DMS153 (cell line): ENCODE data around the gene METTL16.

ENCODE experiments used
- DNase-seq: peaks from one replicate; lab custom pipeline; 2025; lab: John Stamatoyannopoulos, UW

Gene METTL16

GRCh38 chr17:2414446-2415064, 97.1 kb downstream of the METTL16 start:
- no peak for DNase-seq

GRCh38 chr17:2412561-2413021, 99.1 kb downstream of the METTL16 start:
- no peak for DNase-seq

GRCh38 chr17:2410951-2411350, 100.7 kb downstream of the METTL16 start:
- no peak for DNase-seq

- no peak for DNase-seq
Observed at GRCh38 chr17:2406903-2407790, 104.5 kb downstream of the METTL16 start.

GRCh38 chr17:2406271-2406902, 105.3 kb downstream of the METTL16 start:
- no peak for DNase-seq

- DNase-seq, result no peak
Observed at GRCh38 chr17:2405247-2405926, 106.3 kb downstream of the METTL16 start.

GRCh38 chr17:2403044-2403443, 108.6 kb downstream of the METTL16 start:
- no peak for DNase-seq

GRCh38 chr17:2402544-2402943, 109.1 kb downstream of the METTL16 start:
- DNase-seq, result no peak

- DNase-seq, result peak; percentile 91
Observed at GRCh38 chr17:2401426-2402221, 110.1 kb downstream of the METTL16 start.

GRCh38 chr17:2400877-2401425, 110.7 kb downstream of the METTL16 start, which contains the start of gene MNT:
Gene MNT (minus strand): TSS chr17:2401060. CDS start chr17:2400712, 348 bp downstream.
- peak; percentile 75 for DNase-seq

- no peak for DNase-seq
Observed at GRCh38 chr17:2400474-2400866, 111.2 kb downstream of the METTL16 start.

GRCh38 chr17:2399572-2400473, 111.9 kb downstream of the METTL16 start:
- DNase-seq, result peak; percentile 85

GRCh38 chr17:2398655-2399571, 112.8 kb downstream of the METTL16 start:
- no peak for DNase-seq

GRCh38 chr17:2398182-2398581, 113.5 kb downstream of the METTL16 start:
- DNase-seq, result no peak

- DNase-seq, result no peak
Observed at GRCh38 chr17:2397247-2398171, 114.2 kb downstream of the METTL16 start.

- peak; percentile 86 for DNase-seq
Observed at GRCh38 chr17:2396568-2397246, 115.0 kb downstream of the METTL16 start.

GRCh38 chr17:2396192-2396567, 115.5 kb downstream of the METTL16 start:
- DNase-seq, result no peak
